PFSK-1 (cell line): ENCODE results near the gene CNPY2.

Source experiments
- FOXP2 ChIP-seq: optimal IDR thresholded peaks from 2 replicates; pipeline ENCODE3; 2011; ENCODE audit warnings: borderline replicate concordance, control low read depth, inconsistent platforms; ENCODE audit not compliant: insufficient read depth; ENCODE audit errors: extremely low read length, extremely low read depth
- POLR2AphosphoS5 ChIP-seq: IDR thresholded peaks from 2 replicates; pipeline ENCODE4 v1.6.1; 2012; ENCODE audit warnings: low read depth, mild to moderate bottlenecking, control low read depth, low read length, moderate library complexity
- REST ChIP-seq, 2 experiments: IDR thresholded peaks; 2 replicates each; pipeline versions ENCODE4 v1.6.1 to v1.8.0; 2011 to 2012; ENCODE audit warnings: low read depth in 2 of 2, low read length in 2 of 2, control low read depth in 1 of 2, inconsistent platforms in 1 of 2, mild to moderate bottlenecking in 1 of 2, moderate library complexity in 1 of 2; ENCODE audit not compliant: insufficient read depth in 1 of 2
- SIN3A ChIP-seq: IDR thresholded peaks from 2 replicates; pipeline ENCODE4 v1.6.1; 2012; ENCODE audit warnings: mild to moderate bottlenecking, low read length, moderate library complexity, borderline replicate concordance; ENCODE audit not compliant: insufficient read depth
- TAF1 ChIP-seq: IDR thresholded peaks from 2 replicates; pipeline ENCODE4 v1.6.1; 2012; ENCODE audit warnings: low read length, control low read depth, borderline replicate concordance; ENCODE audit not compliant: insufficient read depth

CNPY2 gene

GRCh38 chr12:56286044-56286830 is 29.6 kb downstream of the CNPY2 start:
- no peak for TF ChIP-seq REST (IDR thresholded peaks at IDR 0.05; ENCODE audit: insufficient read depth in 1 of 2, low read depth in 2 of 2, low read length in 2 of 2)
- no peak for TF ChIP-seq POLR2AphosphoS5
- TF ChIP-seq SIN3A, result no peak
- no peak for TF ChIP-seq TAF1
- TF ChIP-seq FOXP2, result no peak

GRCh38 chr12:56282579-56282978 is 33.2 kb downstream of the CNPY2 start:
- no peak for TF ChIP-seq FOXP2
- no peak for TF ChIP-seq POLR2AphosphoS5
- no peak for TF ChIP-seq TAF1
- TF ChIP-seq SIN3A, result no peak
- no peak for TF ChIP-seq REST (IDR thresholded peaks at IDR 0.05; ENCODE audit: insufficient read depth in 1 of 2, low read depth in 2 of 2, low read length in 2 of 2)

DNA sequence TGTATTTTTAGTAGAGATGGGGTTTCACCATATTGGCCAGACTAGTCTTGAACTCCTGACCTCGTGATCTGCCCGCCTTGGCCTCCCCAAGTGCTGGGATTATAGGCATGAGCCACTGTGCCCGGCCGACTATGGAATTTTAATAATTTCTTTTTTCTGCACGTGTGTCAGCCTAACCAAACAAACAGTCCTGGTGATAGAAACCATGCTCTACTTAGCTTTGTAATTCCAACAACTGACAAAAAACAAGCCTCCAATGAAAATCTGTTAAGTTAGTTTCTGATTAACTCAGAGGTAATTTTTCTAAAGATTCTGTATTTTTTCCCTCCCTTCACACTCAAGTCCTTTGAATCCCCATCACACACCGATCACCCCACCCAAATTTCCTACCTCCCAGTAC is 33.8 kb downstream of the CNPY2 start:
- TF ChIP-seq REST (IDR thresholded peaks at IDR 0.05; ENCODE audit: insufficient read depth in 1 of 2, low read depth in 2 of 2, low read length in 2 of 2), result no peak

DNA sequence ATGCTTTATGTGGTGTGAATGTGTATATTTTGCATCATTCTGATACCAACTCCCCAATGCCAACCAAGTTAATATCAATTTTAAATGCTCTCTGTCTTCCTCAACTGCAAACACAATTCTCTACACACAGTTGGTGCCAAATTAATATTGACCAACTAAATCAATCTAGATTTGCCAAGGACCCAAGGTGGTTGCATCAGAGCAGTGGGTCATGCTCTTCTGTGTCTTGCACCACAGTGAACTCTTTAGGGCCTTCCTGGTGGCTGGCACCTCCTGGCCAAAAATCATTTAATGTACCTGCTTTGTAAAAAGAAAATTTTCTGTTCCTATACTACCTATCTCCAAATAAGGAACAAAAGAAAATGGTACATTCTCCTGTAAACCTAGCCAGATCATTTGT is 34.9 kb downstream of the CNPY2 start:
- TF ChIP-seq REST (IDR thresholded peaks at IDR 0.05; ENCODE audit: insufficient read depth in 1 of 2, low read depth in 2 of 2, low read length in 2 of 2) (no peak), SIN3A (no peak), POLR2AphosphoS5 (no peak), TAF1 (no peak), FOXP2 (no peak)

DNA sequence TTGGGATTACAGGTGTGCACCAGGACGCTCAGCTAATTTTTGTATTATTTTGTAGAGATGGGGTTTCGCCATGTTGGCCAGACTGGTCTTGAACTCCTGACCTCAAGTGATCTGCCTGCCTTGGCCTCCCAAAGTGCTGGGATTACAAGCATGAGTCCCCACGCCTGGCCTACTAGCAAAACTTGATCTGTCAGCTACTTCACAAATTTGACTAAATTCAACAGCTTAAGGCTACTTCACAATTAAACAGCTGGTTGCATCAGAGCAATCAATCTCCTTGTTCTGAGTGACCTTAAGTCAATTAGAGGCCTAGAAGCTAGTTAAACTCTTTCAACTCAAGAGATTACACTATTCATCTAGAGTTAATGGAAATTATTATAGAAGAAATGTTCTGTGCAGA is 36.9 kb downstream of the CNPY2 start:
- TF ChIP-seq REST (IDR thresholded peaks at IDR 0.05; ENCODE audit: insufficient read depth in 1 of 2, low read depth in 2 of 2, low read length in 2 of 2) (no peak), TAF1 (no peak), SIN3A (no peak), FOXP2 (no peak), POLR2AphosphoS5 (no peak)
